Measurements from ENCODE around the gene SRM.

SRM gene

GRCh38 chr1:11012260-11013159, 47.3 kb downstream of the SRM start, which contains the start of gene TARDBP:
TARDBP (plus strand) TSS chr1:11012654; CDS start chr1:11013728, 1,074 bp downstream.
- peak; percentile 86 to 88 for DNase-seq
